WTC11 (cell line): Measurements from ENCODE around the gene FCHSD1.

Source experiments
- CTCF ChIP-seq: fragments of 200-600 bp; IDR thresholded peaks from 2 replicates; pipeline ENCODE4 v1.8.0; 2022; ENCODE audit warnings: antibody characterized with exemption
- ELF4 ChIP-seq: sonication (generic); formaldehyde crosslinking; IDR thresholded peaks from 2 replicates; pipeline ENCODE4 v1.8.1; 2022; ENCODE audit warnings: low read depth, mild to moderate bottlenecking, moderate library complexity, missing genetic modification reagents
- FOXK1 ChIP-seq: sonication (generic); formaldehyde crosslinking; IDR thresholded peaks from 2 replicates; pipeline ENCODE4 v1.8.0; 2022; ENCODE audit warnings: mild to moderate bottlenecking, moderate library complexity, missing genetic modification reagents
- HMGXB4 ChIP-seq: sonication (generic); formaldehyde crosslinking; IDR thresholded peaks from 2 replicates; pipeline ENCODE4 v1.8.1; 2023; ENCODE audit warnings: mild to moderate bottlenecking, moderate library complexity, missing genetic modification reagents
- MAX ChIP-seq: sonication (generic); formaldehyde crosslinking; IDR thresholded peaks from 2 replicates; pipeline ENCODE4 v1.8.0; 2022; ENCODE audit warnings: mild to moderate bottlenecking, missing genetic modification reagents
- NFYB ChIP-seq: sonication (generic); formaldehyde crosslinking; conservative IDR thresholded peaks from 2 replicates; pipeline ENCODE4 v1.8.0; 2022; ENCODE audit warnings: low read depth, missing genetic modification reagents
- NR3C1 ChIP-seq: sonication (generic); formaldehyde crosslinking; conservative IDR thresholded peaks from 2 replicates; pipeline ENCODE4 v1.8.1; 2023; ENCODE audit warnings: low read depth, mild to moderate bottlenecking, missing genetic modification reagents
- TEAD1 ChIP-seq: sonication (generic); formaldehyde crosslinking; IDR thresholded peaks from 2 replicates; pipeline ENCODE4 v1.8.0; 2022; ENCODE audit warnings: mild to moderate bottlenecking, missing genetic modification reagents

GRCh38 chr5:141681695-141682641 lies 30.8 kb upstream of the FCHSD1 start, which contains the start of gene ARAP3:
- TF ChIP-seq NFYB (no peak), TEAD1 (no peak), MAX (CRISPR knock-in tag) (no peak), CTCF (no peak), FOXK1 (CRISPR knock-in tag) (no peak), NR3C1 (CRISPR knock-in tag) (no peak), ELF4 (CRISPR knock-in tag) (no peak), HMGXB4 (CRISPR knock-in tag) (no peak)
